HG02623 (cell line): ENCODE results near the gene MGME1.
A peak's percentile ranks its signal among the peaks of the same experiment; 100 is the strongest.
"Not testable (repeated sequence)": the region's sequence is repeated elsewhere in the genome, so short reads cannot be mapped to it uniquely, and the experiment has no call there.

Source experiments
- ATAC-seq: cut with Tn5 transposase; IDR thresholded peaks from one replicate; pipeline ENCODE4 v1.9.1; 2021; ENCODE audit warnings: moderate library complexity; ENCODE audit not compliant: unreplicated experiment

MGME1 gene

DNA sequence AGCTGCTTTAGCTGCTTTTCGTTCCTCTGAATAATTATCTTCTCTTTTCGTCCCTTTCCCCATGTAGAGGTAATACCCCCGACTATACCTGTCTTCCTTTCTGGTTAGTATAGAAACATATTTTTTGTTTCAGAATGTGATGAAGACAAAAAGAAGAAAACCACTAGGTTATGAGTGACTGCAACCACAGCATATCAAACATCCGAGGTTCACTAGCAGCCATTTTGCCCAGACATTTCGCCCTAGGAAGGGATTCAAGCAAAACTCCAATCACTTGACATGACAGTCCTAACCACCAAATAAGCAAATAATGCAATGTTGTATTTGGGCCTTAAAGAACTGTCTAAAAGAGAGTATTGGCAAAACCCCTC lies 9.6 kb upstream of the MGME1 start:
- ATAC-seq, result no peak

DNA sequence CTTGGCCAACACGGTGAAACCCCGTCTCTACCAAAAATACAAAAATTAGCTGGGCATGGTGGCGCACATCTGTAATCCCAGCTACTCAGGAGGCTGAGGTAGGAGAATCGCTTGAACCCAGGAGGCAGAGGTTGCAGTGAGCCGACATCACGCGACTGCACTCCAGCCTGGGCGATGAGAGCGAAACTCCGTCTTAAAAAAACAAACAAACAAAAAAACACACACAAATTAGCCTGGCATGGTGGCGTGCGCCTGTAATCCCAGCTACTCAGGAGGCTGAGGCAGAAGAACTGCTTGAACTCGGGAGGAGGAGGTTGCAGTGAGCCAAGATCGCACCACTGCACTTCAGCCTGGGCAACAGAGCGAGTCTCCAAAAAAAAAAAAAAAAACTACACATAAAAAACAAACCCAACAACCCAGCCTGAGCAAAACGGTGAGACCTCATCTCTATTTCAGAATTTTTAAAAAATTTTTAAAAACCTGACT lies 8.4 kb upstream of the MGME1 start:
- ATAC-seq, result not testable (repeated sequence)

DNA sequence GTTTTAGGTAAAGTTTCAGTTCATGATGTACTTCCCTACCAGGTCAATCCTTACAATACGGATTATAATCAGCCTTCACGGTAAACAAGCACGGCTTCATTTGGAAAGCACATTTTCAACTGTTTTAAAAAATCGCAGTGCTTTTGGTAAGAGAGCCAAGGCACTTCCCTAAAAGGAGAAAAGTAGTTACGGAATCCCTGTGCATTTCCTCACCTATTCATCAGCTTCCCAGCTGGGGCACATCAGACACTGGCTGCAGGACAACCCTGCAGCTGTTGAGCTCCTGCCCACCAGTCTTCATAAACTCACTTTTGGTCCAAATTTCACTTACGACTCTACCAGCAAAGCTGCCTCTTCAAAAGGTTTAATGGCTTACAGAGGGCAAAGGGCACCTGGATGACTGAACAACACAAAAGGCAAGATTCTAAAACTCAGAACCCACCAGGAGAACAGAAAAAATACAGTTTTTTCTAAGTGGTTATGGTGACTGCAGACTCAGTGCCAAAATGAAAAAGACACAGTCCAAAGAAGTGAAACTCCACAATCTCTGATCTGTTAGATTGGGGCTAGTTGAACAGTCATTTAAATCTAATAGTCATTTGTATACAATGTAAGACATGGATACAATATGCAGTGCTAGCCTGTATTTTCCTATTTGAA lies 7.8 kb upstream of the MGME1 start:
- ATAC-seq, result no peak

DNA sequence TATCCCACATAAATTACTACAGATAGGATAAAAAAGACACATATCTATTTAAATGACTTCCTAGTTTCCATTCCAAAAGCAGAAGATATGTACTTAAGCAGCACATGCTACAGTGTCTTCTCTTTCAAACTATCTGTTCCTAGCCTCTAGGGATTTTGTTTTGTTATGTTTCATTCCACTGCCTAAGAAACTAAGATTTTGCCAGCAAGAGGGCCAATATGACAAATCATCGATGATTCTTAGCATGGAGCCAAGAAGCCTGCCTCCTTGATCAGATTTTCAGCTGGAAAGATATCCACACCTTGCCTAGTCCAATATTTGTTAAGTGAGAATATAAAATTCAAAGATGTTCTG lies 7.3 kb upstream of the MGME1 start:
- no peak for ATAC-seq

DNA sequence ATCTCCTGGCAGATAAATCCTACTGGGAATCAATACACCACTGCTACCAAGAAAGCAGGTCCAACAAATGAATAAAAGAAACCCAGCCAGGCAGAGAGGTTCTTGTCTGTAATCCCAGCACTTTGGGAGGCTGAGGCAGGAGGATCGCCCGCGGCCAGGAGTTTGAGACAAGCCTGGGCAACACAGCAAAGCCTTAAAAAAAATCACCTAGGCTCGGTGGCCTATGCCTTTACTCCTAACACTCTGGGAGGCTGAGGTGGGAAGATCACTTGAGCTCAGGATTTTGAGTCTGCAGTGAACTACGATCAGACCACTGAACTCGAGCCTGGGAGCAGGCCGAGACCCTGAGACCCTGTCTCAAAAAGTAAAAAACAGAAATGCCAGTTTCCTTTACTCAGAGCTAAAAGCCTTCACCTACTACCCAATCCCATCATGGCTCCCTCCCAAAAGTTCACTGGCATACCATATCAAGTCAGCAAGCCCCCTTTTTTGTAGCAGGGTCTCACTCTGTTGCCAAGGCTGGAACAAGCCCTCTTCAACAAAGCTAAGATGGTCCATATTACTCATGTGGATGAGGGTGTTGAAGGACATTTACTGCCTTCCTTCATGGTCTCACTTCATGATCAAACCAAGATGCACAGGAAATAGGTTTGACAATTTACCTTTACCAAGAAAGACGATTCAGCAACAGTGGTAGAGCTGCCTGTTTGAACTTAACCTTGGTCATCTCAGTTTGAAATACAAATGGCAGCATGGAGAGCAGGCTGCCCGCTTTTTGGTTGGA lies 5.5 kb upstream of the MGME1 start:
- no peak for ATAC-seq

DNA sequence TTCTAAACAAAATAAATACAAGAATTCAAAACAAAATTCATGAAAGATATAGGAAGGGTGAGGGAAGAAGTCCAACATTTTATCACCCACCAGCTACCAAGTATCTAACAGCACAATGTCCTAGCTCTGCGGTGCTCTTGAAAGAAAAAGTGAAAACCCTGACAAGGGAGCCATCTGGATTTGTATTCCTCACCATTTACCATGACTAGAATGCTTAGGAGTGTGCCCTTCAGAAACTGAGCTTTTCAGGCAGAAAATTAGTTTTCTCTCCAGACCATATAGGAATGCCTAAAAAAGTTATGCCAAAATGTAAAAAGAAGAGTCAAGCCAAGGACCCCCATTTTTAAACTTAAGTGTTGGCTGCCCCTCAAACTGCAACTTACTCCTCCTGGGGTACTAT lies 4.7 kb upstream of the MGME1 start:
- ATAC-seq, result no peak

DNA sequence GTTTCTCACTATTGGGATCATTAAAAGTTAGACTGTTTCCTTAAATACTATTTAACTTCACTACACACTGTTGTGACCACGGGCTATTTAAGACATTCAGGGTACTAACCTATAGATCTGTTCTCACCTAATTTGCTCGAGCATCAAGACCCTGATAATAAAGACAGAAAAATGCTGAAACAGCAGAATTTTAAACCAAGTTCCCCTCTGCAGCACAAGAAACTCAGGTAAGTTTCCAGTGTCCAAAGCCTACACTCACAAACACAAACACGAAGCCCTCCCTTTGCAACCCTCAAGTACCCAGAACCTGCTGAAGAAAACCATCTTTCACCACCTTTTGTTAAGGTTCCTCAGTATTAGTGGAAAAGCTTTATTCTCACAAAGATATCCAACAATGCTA lies 4.2 kb upstream of the MGME1 start:
- ATAC-seq, result no peak

DNA sequence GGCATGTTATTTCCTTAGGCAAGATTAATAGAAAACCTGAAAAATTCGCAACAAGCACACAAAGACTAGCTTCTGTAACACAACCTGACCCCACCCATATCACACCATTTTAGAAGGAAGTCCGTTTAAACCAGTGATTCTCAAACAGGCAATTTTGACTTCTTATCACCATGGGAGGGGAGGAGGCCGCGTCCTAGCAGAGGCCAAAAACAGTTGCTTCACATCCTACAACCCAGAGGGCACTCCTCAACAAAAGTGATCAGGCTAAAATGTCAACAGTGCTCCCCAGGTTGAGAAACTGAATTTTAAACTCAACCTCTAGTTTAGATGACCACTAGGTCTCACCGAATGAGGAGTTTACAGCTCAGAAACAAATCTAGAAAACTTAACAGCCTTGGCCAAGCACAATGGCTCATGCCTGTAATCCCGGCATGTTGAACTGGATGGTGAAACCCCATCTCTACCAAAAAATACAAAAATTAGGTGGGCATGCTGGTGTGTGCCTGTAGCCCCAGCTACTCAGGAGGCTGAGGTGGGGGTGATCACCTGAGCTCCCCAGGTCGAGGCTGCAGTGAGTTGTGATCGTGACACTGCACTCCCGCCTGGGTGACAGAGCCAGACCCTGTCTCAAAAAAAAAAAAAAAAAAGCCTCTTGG lies 3.6 kb upstream of the MGME1 start:
- no peak for ATAC-seq

DNA sequence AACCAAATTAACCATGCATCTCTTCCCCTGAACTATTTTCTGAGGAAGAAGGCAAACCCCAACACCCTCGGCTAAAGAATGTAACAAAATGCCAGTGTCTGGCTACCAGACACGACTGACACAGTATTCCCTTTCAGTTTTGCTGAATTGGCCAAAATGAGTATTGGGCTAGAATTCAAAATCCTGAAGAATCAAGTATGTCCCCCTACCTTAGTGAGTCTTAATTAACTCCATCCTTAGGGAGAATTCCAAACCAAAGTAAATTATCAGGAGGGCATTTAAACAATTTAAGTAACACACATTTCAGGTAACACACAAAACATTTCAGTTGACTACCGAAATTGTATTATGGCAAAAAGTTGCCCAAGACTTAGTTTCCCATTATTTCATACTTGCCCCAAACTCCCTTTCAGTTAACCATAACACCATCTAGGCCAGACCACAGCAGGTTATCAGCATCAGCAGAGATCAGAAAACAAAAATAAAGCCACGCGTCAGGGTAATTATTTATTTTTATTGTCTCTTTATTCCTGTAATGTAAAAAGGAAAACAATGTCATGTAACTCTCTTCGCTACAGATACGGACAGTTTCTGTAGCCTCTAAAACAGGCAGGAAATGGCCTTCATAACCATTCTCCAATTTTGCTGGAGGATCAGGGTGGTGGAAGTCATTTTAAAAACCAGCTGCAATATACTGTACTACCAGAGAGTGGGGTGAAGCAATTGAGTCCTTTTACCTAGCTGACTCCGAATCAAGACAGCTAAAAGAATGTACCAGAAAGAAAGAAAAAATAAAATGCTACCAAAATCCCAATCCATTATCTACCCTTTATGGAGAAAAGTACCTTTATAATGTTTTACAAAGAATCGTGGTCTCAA lies 2.1 kb upstream of the MGME1 start:
- no peak for ATAC-seq

DNA sequence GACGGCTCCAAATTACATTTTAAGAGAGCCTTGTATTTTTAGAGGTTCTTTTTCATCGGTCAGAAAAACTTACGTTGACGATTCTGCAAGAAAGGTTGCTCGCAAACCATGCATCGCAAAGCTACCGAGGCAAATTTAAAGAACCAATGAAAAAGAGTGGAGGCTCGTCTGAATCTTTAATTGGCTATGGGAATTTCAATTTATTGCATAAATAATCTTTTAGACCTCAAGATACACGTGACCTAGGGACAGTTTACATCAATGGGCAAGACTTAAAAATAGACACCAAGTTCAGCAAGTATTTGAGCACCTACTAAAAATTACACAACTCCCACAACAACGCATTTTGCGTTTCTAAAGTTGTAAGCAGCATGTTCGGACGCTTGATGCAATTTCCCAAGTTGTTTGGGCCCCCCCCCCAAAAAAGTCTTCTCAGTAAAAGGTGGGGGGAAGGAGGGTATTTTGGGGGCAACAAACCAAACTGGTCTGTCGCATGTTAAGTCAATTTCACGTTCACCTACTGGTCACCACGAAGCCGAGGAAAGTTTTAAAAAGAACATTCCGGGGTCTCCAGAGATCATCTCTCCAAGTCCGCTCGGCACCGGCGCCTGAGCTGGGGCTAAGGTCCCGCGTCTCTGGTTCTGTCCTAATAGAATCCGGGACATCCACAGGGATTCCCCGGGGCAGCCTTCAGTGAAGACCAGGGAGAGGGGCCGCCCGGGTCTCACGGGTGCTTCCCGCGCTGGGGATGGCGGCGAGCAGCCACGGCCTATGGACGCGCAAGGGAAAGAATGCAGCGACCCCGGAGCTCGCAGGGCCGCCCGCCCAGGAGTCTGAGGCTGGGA lies 1.1 kb upstream of the MGME1 start:
- peak; percentile 4 for ATAC-seq

DNA sequence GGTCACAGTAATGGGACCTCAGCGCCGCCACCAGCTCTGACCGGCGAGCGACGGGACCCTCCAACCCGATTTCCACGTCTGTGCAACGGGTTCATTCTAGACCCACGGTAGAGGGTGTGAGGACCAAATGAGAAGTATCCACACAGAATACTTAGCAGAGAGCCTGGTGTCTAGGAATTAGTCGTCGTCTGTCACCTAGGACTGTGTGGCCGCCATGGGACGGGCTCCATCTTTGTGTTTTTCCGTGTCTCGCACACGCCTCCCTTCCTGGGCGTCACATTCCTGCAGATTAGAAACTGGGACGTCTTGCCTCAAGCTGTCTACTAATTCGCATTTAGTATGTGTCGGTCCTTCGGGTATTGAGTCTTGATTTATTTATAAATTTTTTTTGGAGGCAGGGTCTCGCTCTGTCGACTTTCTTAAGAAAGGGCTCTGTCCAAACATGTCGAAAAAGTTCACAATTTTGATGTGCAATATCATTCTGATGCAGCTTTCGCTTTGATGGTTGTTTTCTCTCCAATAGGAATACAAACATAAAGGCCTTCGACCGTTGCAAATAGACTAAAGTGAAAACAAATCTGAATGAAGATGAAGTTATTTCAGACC lies 563 bp downstream of the MGME1 start:
- peak; percentile 4 for ATAC-seq

DNA sequence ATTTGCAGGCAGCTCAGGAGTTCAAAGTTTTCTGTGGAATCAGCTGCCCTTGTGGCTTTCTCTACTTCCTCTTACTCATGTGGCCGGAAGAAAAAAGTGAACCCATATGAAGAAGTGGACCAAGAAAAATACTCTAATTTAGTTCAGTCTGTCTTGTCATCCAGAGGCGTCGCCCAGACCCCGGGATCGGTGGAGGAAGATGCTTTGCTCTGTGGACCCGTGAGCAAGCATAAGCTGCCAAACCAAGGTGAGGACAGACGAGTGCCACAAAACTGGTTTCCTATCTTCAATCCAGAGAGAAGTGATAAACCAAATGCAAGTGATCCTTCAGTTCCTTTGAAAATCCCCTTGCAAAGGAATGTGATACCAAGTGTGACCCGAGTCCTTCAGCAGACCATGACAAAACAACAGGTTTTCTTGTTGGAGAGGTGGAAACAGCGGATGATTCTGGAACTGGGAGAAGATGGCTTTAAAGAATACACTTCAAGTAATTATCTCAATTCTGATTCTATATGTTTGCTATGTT lies 1.1 kb downstream of the MGME1 start:
- ATAC-seq, result no peak

DNA sequence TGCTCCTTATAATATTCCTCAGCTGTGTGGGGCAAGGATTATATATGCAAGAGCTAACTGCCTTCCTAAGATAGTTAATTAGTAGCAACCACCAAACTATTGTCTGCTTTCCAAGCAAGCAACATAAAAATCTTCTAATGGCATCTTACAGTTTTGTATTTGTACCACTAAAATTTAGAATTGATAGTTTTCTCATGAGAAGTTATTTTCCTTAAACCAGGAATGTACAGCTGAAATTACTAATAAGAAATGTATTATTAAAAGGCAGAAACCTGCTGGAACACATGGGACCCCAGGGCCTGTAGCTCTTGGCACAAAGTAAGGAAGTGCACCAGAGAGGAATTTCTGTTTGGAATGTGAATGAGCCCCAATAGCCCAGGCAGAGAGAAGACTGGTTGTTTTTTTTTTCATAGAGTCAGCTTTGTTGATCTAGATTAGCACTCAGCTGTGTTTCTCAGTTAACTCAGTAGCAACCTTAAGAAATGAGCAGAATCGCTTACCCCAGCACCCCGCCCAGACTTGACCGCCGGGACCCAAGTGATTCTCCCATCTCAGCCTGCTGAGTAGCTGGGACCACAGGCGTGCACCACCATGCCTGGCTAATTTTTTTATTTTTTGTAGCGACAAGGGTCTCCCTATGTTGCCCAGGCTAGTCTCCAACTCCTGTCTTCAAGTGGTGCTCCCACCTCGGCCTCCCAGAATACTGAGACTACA lies 2.6 kb downstream of the MGME1 start:
- no peak for ATAC-seq

DNA sequence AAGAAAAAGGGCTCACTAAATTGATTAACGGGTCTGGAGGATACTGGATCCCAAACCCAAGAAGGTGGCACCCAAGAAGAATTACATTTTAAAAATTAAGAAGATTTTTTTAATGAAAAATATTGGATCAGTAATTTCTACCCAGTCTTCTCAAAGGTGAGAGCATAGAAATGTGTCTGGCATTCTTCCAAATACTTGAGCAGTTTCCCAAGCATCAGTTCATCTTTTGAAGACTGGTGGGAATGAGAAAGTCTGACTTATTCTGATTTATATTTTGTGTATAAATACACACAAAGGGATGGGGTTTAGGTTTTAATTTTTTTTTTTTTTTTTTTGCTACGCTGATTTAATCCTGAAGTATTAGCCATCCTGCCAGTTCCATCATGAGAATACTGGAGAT lies 3.3 kb downstream of the MGME1 start:
- no peak for ATAC-seq

DNA sequence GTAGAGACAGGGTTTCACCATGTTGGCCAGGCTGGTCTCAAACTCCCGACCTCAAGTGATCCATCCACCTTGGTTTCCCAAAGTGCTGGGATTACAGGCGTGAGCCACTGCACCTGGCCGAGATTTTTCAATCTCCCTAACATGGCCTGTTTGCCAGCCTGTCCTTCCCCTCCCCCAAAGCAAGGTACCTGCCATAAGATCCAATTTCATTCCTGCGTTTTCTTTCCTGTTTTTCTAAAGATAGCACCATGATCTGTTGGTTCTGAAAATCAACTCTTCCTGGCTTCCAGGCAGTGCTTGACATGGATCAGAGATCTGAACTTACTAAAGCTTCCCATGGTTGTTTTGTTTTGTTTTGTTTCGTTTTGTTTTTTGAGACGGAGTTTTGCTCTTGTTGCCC lies 7.5 kb downstream of the MGME1 start:
- no peak for ATAC-seq

DNA sequence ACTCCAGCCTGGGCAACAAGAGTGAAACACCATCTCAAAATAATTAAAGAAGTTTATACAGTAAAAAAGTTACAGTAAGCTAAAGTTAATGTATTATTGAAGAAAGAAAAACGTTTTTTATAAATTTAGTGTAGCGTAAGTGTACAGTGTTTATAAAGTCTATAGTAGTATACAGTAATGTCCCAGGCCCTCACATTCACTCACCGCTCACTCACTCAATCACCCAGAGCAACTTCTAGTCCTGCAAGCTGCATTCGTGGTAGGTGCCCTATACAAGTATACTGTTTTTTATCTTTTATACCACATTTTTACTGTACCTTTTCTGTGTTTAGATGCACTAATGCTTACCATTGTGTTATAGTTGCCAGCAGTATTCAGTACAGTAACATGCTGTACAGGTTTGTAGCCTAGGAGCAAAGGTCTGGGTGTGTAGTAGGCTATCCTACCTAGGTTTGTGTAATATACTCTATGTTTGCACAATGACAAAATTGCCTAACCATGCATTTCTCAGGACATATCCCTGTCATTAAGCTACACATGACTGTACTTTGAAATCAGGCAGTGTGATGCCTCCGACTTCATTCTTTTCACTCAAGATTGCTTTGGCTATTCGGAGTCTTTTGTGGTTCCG lies 16.7 kb downstream of the MGME1 start:
- ATAC-seq, result no peak

DNA sequence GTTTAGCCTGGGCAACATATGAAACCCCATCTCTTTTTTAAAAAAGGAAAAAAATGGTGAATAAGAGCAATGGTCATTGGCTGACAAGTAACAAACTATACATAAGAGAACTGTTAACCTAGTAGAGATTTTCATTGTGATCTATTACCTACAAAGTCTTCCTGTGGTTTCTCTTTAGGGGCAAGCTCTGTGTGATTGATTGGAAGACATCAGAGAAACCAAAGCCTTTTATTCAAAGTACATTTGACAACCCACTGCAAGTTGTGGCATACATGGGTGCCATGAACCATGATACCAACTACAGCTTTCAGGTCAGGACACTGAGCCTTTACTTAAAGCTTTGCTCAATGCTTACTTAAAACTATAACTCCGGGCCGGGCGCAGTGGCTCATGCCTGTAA lies 19.2 kb downstream of the MGME1 start:
- no peak for ATAC-seq

DNA sequence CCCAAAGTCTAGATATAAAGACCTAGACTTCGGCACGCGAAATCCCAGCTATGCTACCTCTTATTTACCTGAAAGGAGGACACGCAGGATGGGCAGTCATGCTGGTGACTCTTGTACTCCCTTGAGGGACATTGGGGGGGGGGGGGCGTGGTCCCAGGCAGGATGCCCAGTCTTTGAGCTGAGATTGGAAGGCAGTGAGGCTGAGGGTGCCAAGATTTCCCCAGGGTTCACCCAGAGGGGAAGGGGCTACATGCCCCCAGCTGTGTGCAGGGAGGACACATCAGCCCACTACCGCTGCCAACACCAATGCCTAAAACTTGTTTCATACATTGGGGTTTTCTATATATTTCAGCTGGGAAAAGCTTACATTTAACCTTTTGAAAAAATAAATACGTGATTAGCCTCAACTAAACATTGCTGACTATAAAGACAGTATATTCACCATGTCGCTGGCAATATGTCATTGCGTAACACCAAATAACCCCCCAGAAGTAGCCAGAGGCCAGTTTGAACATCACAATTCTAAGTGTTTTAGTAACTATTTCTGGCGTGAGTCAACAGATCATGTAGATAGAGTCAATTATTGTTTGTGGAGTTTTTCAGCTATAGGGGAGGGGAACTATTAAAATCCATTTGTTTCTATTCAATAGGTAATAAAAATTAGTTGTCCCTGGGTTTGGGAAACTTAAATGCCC lies 21.6 kb downstream of the MGME1 start:
- ATAC-seq, result no peak
